ENCODE measurements around the gene LIPE.

DNA sequence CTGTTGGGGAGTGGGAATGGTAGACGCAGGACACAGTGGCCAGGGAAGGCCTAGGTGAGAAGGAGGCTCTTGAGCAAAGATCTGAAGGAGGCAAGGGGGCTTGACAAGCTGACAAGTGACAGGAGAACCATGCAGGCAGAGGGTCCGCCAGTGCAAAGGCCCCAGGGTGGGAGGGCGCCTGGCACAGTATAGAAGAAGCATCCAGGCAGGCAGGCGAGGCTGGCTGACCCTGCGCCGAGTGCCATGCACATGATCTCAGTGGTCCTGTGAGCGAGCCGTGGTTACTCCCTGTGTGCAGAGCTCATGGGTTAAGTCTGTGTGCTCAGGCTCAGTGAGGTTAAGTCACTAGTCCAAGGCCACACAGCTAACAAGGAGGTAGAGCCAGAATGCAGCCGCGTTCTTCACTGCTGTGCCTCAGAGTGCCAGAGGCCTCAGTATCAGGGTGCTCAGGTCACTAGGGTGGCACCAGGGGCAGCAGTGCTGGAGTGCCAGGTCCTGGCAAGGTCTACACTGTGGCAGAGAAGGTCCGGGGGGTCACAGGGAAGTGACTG is 52.3 kb downstream of the LIPE start:
- TF ChIP-seq, protein P1, sequence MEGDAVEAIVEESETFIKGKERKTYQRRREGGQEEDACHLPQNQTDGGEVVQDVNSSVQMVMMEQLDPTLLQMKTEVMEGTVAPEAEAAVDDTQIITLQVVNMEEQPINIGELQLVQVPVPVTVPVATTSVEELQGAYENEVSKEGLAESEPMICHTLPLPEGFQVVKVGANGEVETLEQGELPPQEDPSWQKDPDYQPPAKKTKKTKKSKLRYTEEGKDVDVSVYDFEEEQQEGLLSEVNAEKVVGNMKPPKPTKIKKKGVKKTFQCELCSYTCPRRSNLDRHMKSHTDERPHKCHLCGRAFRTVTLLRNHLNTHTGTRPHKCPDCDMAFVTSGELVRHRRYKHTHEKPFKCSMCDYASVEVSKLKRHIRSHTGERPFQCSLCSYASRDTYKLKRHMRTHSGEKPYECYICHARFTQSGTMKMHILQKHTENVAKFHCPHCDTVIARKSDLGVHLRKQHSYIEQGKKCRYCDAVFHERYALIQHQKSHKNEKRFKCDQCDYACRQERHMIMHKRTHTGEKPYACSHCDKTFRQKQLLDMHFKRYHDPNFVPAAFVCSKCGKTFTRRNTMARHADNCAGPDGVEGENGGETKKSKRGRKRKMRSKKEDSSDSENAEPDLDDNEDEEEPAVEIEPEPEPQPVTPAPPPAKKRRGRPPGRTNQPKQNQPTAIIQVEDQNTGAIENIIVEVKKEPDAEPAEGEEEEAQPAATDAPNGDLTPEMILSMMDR (conservative IDR thresholded peaks at IDR 0.05) = no peak
- no peak for TF ChIP-seq ZFX (IDR thresholded peaks at IDR 0.05)

All from C4-2B (cell line).